Caki2 (cell line): Measurements from ENCODE around the gene TBC1D24. TPM values are rescaled to one million over a fixed set of nuclear protein-coding genes. Genes with fewer than 3 reads are reported as not detected.

Experiments used
- DNase-seq: peaks from one replicate; pipeline ENCODE4 v3.0.0-alpha.2; 2015; ENCODE audit warnings: low read depth
- in situ Hi-C: cut with HindIII; loops from 2 replicates; pipeline ENCODE4 v1.10.0; 2016; ENCODE audit warnings: low sequenced_read_pairs, low pct_unique_long_range_greater_than_20kb, mixed read lengths
- total RNA-seq: library from RNA; depleted of rRNA; stranded (reverse); fragments of >200 nt; shearing (Covaris generic); gene quantifications from 2 replicates; pipeline ENCODE4 v1.2.3, GENCODE V29; 2014; ENCODE audit warnings: low replicate concordance

The TBC1D24 gene
- total RNA-seq, 1 experiment from 2014 or later: 9.5 TPM

- no peak for DNase-seq
- in situ Hi-C loops: loop anchor here (25.0 kb wide), 1 partner anchor 482 kb away; the partner anchor contains the start of genes NHERF2, NTHL1 and TSC2
These were observed 44.1 kb downstream of the TBC1D24 start for GRCh38 chr16:2518823-2519710.

- in situ Hi-C loops: loop anchor here (25.0 kb wide), 1 partner anchor 482 kb away; the partner anchor contains the start of genes NHERF2, NTHL1 and TSC2
These were observed 44.8 kb downstream of the TBC1D24 start for GRCh38 chr16:2519711-2520080.

GRCh38 chr16:2520097-2520783 is 45.3 kb downstream of the TBC1D24 start, which contains the start of gene AMDHD2:
TSS of gene AMDHD2 (plus strand) at chr16:2520371. CDS start at chr16:2520459, 88 bp downstream.
- in situ Hi-C loops: loop anchor here (25.0 kb wide), 1 partner anchor 483 kb away; the partner anchor contains the start of genes NHERF2, NTHL1 and TSC2
- peak; percentile 83 for DNase-seq

More at GRCh38 chr16:2519711-2520080, 44.8 kb downstream of the TBC1D24 start:
- no peak for DNase-seq

- no peak for DNase-seq
- in situ Hi-C loops: loop anchor here (25.0 kb wide), 1 partner anchor 484 kb away; the partner anchor contains the start of genes NHERF2, NTHL1 and TSC2
These were observed 46.0 kb downstream of the TBC1D24 start for GRCh38 chr16:2520784-2521531.

- in situ Hi-C loops: loop anchor here (25.0 kb wide), 1 partner anchor 487 kb away; the partner anchor contains the start of genes NHERF2, NTHL1 and TSC2
- no peak for DNase-seq
These were observed 48.9 kb downstream of the TBC1D24 start for GRCh38 chr16:2523801-2524231.

GRCh38 chr16:2524339-2524938 is 49.5 kb downstream of the TBC1D24 start:
- in situ Hi-C loops: loop anchor here (25.0 kb wide), 1 partner anchor 487 kb away; the partner anchor contains the start of genes NHERF2, NTHL1 and TSC2
- no peak for DNase-seq

GRCh38 chr16:2526135-2526534 is 51.2 kb downstream of the TBC1D24 start:
- in situ Hi-C loops: no loop called here
- no peak for DNase-seq

- in situ Hi-C loops: no loop called here
These were observed 52.3 kb downstream of the TBC1D24 start for GRCh38 chr16:2527071-2527783.

GRCh38 chr16:2527784-2528100 is 52.8 kb downstream of the TBC1D24 start:
- in situ Hi-C loops: no loop called here
- no peak for DNase-seq

More at GRCh38 chr16:2527071-2527783, 52.3 kb downstream of the TBC1D24 start:
- no peak for DNase-seq

GRCh38 chr16:2528161-2529060 is 53.5 kb downstream of the TBC1D24 start:
- no peak for DNase-seq
- in situ Hi-C loops: no loop called here

- in situ Hi-C loops: no loop called here
- DNase-seq: no peak
These were observed 54.4 kb downstream of the TBC1D24 start for GRCh38 chr16:2529061-2529931.

GRCh38 chr16:2529961-2530628 is 55.2 kb downstream of the TBC1D24 start:
- in situ Hi-C loops: no loop called here
- DNase-seq: no peak

- DNase-seq: no peak
- in situ Hi-C loops: no loop called here
These were observed 55.8 kb downstream of the TBC1D24 start for GRCh38 chr16:2530629-2531318.

- no peak for DNase-seq
These were observed 56.4 kb downstream of the TBC1D24 start, which contains the start of gene CEMP1 for GRCh38 chr16:2531371-2531695. TSS of gene CEMP1 (minus strand) at chr16:2531408. CDS start at chr16:2531073, 335 bp downstream.

More at GRCh38 chr16:2531371-2531695, 56.4 kb downstream of the TBC1D24 start, which contains the start of gene CEMP1:
- in situ Hi-C loops: no loop called here
